Glomerular endothelial cell (primary cell): ENCODE results near the gene GUCD1. TPM values are rescaled to one million over a fixed set of nuclear protein-coding genes. Genes with fewer than 3 reads are reported as not detected.
"Not testable (repeated sequence)": the region's sequence is repeated elsewhere in the genome, so short reads cannot be mapped to it uniquely, and the experiment has no call there.

ENCODE experiments used
- DNase-seq: peaks from one replicate; pipeline ENCODE4 v3.0.0-alpha.2; 2011; ENCODE audit warnings: low read depth, low spot score; ENCODE audit errors: extremely low read depth
- total RNA-seq: library from RNA; depleted of rRNA; stranded (reverse); fragments of >200 nt; gene quantifications from 2 replicates; pipeline ENCODE4 v1.2.3, GENCODE V29; 2015

The GUCD1 gene
- total RNA-seq, 1 donor from 2014 or later: 116 TPM

GRCh38 chr22:24567668-24568067, 12.7 kb upstream of the GUCD1 start:
- DNase-seq: no peak

GRCh38 chr22:24566899-24567511, 12.1 kb upstream of the GUCD1 start:
- DNase-seq: no peak

- DNase-seq: no peak
Observed at GRCh38 chr22:24565077-24565476, 10.1 kb upstream of the GUCD1 start.

- DNase-seq: no peak
Observed at GRCh38 chr22:24564376-24565058, 9.6 kb upstream of the GUCD1 start.

GRCh38 chr22:24563246-24563645, 8.3 kb upstream of the GUCD1 start:
- no peak for DNase-seq

GRCh38 chr22:24559471-24559870, 4.5 kb upstream of the GUCD1 start:
- DNase-seq: no peak

- DNase-seq: peak; percentile 71
Observed at GRCh38 chr22:24555165-24556039, 464 bp upstream of the GUCD1 start, which contains the start of gene SNRPD3. Gene SNRPD3 (plus strand): TSS chr22:24555999. CDS start chr22:24557675, 1,676 bp downstream.

GRCh38 chr22:24553597-24554312, 1.2 kb downstream of the GUCD1 start:
- DNase-seq: no peak

- DNase-seq: not testable (repeated sequence)
Observed at GRCh38 chr22:24552503-24553286, 2.2 kb downstream of the GUCD1 start.

GRCh38 chr22:24550902-24551435, 4.0 kb downstream of the GUCD1 start:
- no peak for DNase-seq

GRCh38 chr22:24550028-24550901, 4.7 kb downstream of the GUCD1 start:
- DNase-seq: no peak

- no peak for DNase-seq
Observed at GRCh38 chr22:24548812-24549211, 6.1 kb downstream of the GUCD1 start.

GRCh38 chr22:24543679-24544243, 11.2 kb downstream of the GUCD1 start:
- DNase-seq: no peak

GRCh38 chr22:24543185-24543601, 11.7 kb downstream of the GUCD1 start:
- DNase-seq: no peak

GRCh38 chr22:24542641-24543040, 12.3 kb downstream of the GUCD1 start:
- DNase-seq: no peak

- DNase-seq: no peak
Observed at GRCh38 chr22:24541681-24542515, 13.0 kb downstream of the GUCD1 start.

- no peak for DNase-seq
Observed at GRCh38 chr22:24540470-24540869, 14.5 kb downstream of the GUCD1 start.

- no peak for DNase-seq
Observed at GRCh38 chr22:24536089-24536488, 18.8 kb downstream of the GUCD1 start.
